Activated B cell treated with CpG ODN at 0.5 μM for 24 hours (primary cell): ENCODE results near the gene MFF. TPM values are rescaled to one million over a fixed set of nuclear protein-coding genes. Genes with fewer than 3 reads are reported as not detected.

Experiments
- ATAC-seq: fragments of 200-7000 bp; cut with Tn5 transposase; one replicate; pipeline ENCODE4 v1.10.0; 2021; ENCODE audit warnings: low read depth, mild to moderate bottlenecking, moderate library complexity
- CTCF ChIA-PET: fragments of 350-600 bp; sonication (Branson Sonifier 250); formaldehyde crosslinking; loops from one replicate; lab custom pipeline; 2021; ENCODE audit warnings: antibody characterized with exemption; lab: Charles Lee
- POLR2A ChIA-PET: fragments of 350-600 bp; sonication (Branson Sonifier 250); formaldehyde crosslinking; loops from one replicate; lab custom pipeline; 2021; ENCODE audit warnings: antibody characterized with exemption; lab: Charles Lee
- DNase-seq: peaks from one replicate; pipeline ENCODE4 v3.0.0; 2022
- H3K27ac Mint-ChIP-seq: one replicate; pipeline ENCODE4 v1.8.0; 2020; ENCODE audit warnings: mixed read lengths
- H3K27me3 Mint-ChIP-seq: one replicate; pipeline ENCODE4 v1.8.0; 2021; ENCODE audit warnings: mixed read lengths
- H3K36me3 Mint-ChIP-seq: one replicate; pipeline ENCODE4 v1.8.0; 2021; ENCODE audit warnings: low read depth, mixed read lengths
- H3K4me1 Mint-ChIP-seq: one replicate; pipeline ENCODE4 v1.8.0; 2021; ENCODE audit warnings: mixed read lengths
- H3K4me3 Mint-ChIP-seq: one replicate; pipeline ENCODE4 v1.8.0; 2020; ENCODE audit warnings: mild to moderate bottlenecking, mixed read lengths
- H3K9me3 Mint-ChIP-seq: one replicate; pipeline ENCODE4 v1.8.0; 2020; ENCODE audit warnings: mixed read lengths
- CTCF ChIP-seq: fragments of 200-600 bp; IDR thresholded peaks from one replicate; pipeline ENCODE4 v1.8.0; 2022; ENCODE audit warnings: antibody characterized with exemption, mild to moderate bottlenecking
- intact Hi-C: fragments of 100-400 bp; cut with micrococcal nuclease; formaldehyde crosslinking; loops from one replicate; pipeline ENCODE4 v1.15.1; 2024
- total RNA-seq: library from RNA; stranded (reverse); gene quantifications from 2 replicates; pipeline ENCODE4 v1.2.3, GENCODE V29; 2022

The MFF gene
- total RNA-seq, 1 donor from 2014 or later = 78.9 TPM

- no peaks in the 10 kb centered on the region for H3K27me3 Mint-ChIP-seq
- peaks cover 7% of the 10 kb centered on the region for H3K36me3 Mint-ChIP-seq
- no peak for ATAC-seq
- no peak for DNase-seq
- POLR2A ChIA-PET = no interaction called here
- H3K9me3 Mint-ChIP-seq = peaks cover 5% of the 10 kb centered on the region
- H3K4me3 Mint-ChIP-seq = no peak overlapping the region
- CTCF ChIA-PET = no interaction called here
- TF ChIP-seq CTCF = no peak
- H3K27ac Mint-ChIP-seq = no peak overlapping the region
- intact Hi-C loops = no loop called here
- H3K4me1 Mint-ChIP-seq = peaks cover 8% of the 10 kb centered on the region
Measured at GRCh38 chr2:227320305-227321094, 4.6 kb upstream of the MFF start.

GRCh38 chr2:227322530-227323205 lies 2.4 kb upstream of the MFF start:
- DNase-seq (no peak), ATAC-seq (no peak)
- ChIA-PET POLR2A (no interaction called here), CTCF (no interaction called here)
- peaks cover 7% of the 10 kb centered on the region for H3K36me3 Mint-ChIP-seq
- TF ChIP-seq CTCF = no peak
- H3K27ac Mint-ChIP-seq = no peak overlapping the region
- H3K4me3 Mint-ChIP-seq = no peak overlapping the region
- peaks cover 3% of the 10 kb centered on the region for H3K9me3 Mint-ChIP-seq
- no peaks in the 10 kb centered on the region for H3K27me3 Mint-ChIP-seq
- H3K4me1 Mint-ChIP-seq = peaks cover 26% of the 10 kb centered on the region
- intact Hi-C loops = no loop called here

GRCh38 chr2:227323818-227324217 lies 1.2 kb upstream of the MFF start:
- intact Hi-C loops = loop anchor here (2.0 kb wide), 2 partner anchors 159 to 489 kb away; partner anchors contain the start of genes COL4A3 and COL4A4
- no peaks in the 10 kb centered on the region for H3K9me3 Mint-ChIP-seq
- no peaks in the 10 kb centered on the region for H3K27me3 Mint-ChIP-seq
- H3K4me1 Mint-ChIP-seq = peaks cover 30% of the 10 kb centered on the region
- H3K36me3 Mint-ChIP-seq = peaks cover 12% of the 10 kb centered on the region
- ATAC-seq = no peak
- H3K4me3 Mint-ChIP-seq = no peak overlapping the region
- POLR2A ChIA-PET = no interaction called here
- H3K27ac Mint-ChIP-seq = no peak overlapping the region
- no peak for DNase-seq
- CTCF ChIA-PET = no interaction called here
- no peak for TF ChIP-seq CTCF

- TF ChIP-seq CTCF = no peak
- peaks cover 17% of the 10 kb centered on the region for H3K36me3 Mint-ChIP-seq
- ATAC-seq (no peak), DNase-seq (no peak)
- peak overlapping the region; percentile 95 for H3K4me3 Mint-ChIP-seq
- H3K27ac Mint-ChIP-seq = peak overlapping the region; percentile 91
- POLR2A ChIA-PET = interaction anchor here (1.2 to 1.7 kb wide), 2 partner anchors 58 to 149 kb away, joined by 3 to 5 read pairs; no protein-coding TSS in a partner anchor
- H3K27me3 Mint-ChIP-seq = no peaks in the 10 kb centered on the region
- CTCF ChIA-PET = no interaction called here
- peaks cover 32% of the 10 kb centered on the region for H3K4me1 Mint-ChIP-seq
- H3K9me3 Mint-ChIP-seq = no peaks in the 10 kb centered on the region
- intact Hi-C loops = loop anchor here (2.0 kb wide), 2 partner anchors 160 to 490 kb away; partner anchors contain the start of genes COL4A3 and COL4A4
Measured at GRCh38 chr2:227324642-227324994, 433 bp upstream of the MFF start.

GRCh38 chr2:227325839-227326195 lies 766 bp downstream of the MFF start:
- no peaks in the 10 kb centered on the region for H3K27me3 Mint-ChIP-seq
- ChIA-PET POLR2A (interaction anchor here (0.6 to 1.7 kb wide), 4 partner anchors 9 to 147 kb away, joined by 4 to 7 read pairs (median 6); no protein-coding TSS in a partner anchor), CTCF (no interaction called here)
- DNase-seq (no peak), ATAC-seq (no peak)
- H3K36me3 Mint-ChIP-seq = peaks cover 25% of the 10 kb centered on the region
- H3K9me3 Mint-ChIP-seq = no peaks in the 10 kb centered on the region
- intact Hi-C loops = loop anchor here (1.0 to 2.0 kb wide), 6 partner anchors 59 to 533 kb away; partner anchors contain the start of genes COL4A3 and COL4A4
- peak overlapping the region; percentile 95 for H3K4me3 Mint-ChIP-seq
- no peak for TF ChIP-seq CTCF
- peak overlapping the region; percentile 84 for H3K27ac Mint-ChIP-seq
- H3K4me1 Mint-ChIP-seq = peaks cover 33% of the 10 kb centered on the region
